Measurements from ENCODE around the gene SH2D2A.

DNA sequence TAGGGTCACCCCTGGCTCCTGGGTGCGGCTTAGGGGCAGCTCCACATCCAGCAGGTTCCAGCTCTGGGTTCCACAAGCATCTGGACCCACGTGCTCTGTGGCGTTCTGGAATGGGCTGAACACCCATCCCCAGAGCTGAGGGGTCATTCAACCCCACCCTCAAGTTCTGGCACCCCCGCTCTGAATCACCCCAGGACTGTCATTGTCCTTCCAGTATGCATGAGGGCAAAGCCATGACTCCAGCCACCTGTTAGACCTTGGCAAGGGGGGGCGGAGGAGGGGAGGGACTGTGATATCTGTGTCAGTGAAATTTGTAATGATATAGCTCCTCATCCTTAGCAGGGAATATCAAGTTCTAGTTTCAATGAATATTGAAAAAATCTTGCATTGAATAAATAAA lies 30.0 kb upstream of the SH2D2A start:
- TF ChIP-seq, protein P1, sequence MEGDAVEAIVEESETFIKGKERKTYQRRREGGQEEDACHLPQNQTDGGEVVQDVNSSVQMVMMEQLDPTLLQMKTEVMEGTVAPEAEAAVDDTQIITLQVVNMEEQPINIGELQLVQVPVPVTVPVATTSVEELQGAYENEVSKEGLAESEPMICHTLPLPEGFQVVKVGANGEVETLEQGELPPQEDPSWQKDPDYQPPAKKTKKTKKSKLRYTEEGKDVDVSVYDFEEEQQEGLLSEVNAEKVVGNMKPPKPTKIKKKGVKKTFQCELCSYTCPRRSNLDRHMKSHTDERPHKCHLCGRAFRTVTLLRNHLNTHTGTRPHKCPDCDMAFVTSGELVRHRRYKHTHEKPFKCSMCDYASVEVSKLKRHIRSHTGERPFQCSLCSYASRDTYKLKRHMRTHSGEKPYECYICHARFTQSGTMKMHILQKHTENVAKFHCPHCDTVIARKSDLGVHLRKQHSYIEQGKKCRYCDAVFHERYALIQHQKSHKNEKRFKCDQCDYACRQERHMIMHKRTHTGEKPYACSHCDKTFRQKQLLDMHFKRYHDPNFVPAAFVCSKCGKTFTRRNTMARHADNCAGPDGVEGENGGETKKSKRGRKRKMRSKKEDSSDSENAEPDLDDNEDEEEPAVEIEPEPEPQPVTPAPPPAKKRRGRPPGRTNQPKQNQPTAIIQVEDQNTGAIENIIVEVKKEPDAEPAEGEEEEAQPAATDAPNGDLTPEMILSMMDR (conservative IDR thresholded peaks at IDR 0.05; ENCODE audit: low read length): no peak
- TF ChIP-seq EZH2phosphoT487 (IDR thresholded peaks at IDR 0.05; ENCODE audit: borderline replicate concordance, low read depth, low read length): no peak
